Measurements from ENCODE around the gene CA10.

DNA sequence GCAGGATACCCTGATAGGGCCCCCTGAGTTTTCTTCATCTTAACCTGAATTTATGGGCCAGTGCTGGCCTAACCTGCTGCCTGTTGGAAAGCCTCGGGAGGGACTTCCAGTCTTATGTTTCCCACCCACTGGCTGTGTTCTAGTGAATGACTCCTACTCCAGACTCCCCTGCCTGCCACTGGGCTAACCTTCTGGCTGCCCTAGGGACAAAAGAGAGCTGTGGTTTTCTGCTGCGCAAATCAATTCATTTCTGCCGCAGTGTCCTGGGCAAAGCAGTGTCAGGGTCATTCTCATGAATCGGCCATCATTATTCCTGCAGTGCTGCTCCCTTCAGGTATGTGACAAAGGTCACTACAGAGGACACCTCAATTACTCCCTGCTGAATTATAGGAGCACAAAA, 512.0 kb downstream of the CA10 start:
- TF ChIP-seq CTCF (IDR thresholded peaks at IDR 0.05; ENCODE audit: insufficient read depth, low read length, poor library complexity, severe bottlenecking) (no peak), EZH2phosphoT487 (conservative IDR thresholded peaks at IDR 0.05; ENCODE audit: low read length) (no peak)

Data from SU-DHL-6 (cell line).